Cerebellar nuclear complex (tissue), 1 donor: Measurements from ENCODE around the gene RPL36.
A peak's percentile ranks its signal among the peaks of the same experiment; 100 is the strongest.
"Not testable (repeated sequence)": the region's sequence is repeated elsewhere in the genome, so short reads cannot be mapped to it uniquely, and the experiment has no call there.

Experiments used
- DNase-seq, 2 experiments: peaks; one replicate each; lab custom pipeline; 2025; lab: John Stamatoyannopoulos, UW

The RPL36 gene

DNA sequence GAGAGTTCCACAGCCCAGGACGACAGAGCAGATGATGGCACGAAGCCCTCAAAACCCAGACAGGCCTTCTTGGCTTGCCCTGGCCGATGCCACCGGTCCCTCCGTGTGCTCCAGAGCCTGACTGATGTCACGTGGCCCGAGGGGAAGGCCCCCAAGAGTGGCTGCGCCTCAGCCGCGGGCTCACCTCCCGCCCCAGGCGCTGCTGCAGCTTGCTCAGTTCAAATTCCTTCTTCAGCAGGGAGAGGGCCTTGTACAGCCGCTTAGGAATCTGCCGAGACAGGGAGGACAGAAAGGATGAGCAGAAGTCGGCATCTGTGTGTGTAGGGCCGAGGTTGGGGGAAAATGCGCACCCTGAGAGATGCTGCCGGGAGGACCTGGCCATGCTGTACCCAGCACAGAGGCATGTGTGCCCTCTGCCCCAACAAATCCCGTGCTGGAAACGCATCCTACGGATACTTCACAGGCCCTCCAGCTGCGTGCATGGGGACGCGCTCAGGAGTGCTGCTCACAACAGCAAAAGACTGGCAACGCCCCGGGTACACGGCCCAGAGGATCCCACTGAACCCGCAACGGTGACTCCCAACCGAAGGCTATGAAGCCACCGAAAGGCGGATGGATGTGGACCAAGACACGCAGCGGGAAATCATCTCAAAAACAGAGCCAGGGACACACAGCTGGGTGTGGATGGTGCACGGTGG lies 16.9 kb downstream of the RPL36 start:
- DNase-seq = no peak

GRCh38 chr19:5707576-5708575 lies 17.8 kb downstream of the RPL36 start:
- no peak for DNase-seq

GRCh38 chr19:5711025-5711424 lies 20.9 kb downstream of the RPL36 start:
- DNase-seq = no peak

GRCh38 chr19:5711713-5712161 lies 21.6 kb downstream of the RPL36 start:
- DNase-seq = no peak

GRCh38 chr19:5713228-5713627 lies 23.1 kb downstream of the RPL36 start:
- DNase-seq = no peak

DNA sequence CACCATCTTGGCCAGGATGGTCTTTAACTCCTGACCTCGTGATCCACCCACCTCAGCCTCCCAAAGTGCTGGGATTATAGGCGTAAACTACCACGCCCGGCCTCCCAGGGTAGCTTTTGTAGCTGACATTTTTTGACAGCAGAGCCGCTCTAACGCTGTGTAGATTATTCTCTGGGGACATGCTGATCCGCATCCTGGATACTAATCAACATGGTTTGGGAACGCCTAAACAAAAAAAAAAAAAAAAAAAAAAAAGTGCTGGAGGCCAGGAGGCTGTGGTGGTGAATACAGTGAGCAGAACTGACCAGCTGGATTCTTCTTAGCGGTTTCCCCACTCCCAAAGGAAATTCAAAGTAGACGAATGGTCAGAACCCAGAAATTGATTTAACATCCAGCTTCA lies 24.7 kb downstream of the RPL36 start:
- no peak for DNase-seq

DNA sequence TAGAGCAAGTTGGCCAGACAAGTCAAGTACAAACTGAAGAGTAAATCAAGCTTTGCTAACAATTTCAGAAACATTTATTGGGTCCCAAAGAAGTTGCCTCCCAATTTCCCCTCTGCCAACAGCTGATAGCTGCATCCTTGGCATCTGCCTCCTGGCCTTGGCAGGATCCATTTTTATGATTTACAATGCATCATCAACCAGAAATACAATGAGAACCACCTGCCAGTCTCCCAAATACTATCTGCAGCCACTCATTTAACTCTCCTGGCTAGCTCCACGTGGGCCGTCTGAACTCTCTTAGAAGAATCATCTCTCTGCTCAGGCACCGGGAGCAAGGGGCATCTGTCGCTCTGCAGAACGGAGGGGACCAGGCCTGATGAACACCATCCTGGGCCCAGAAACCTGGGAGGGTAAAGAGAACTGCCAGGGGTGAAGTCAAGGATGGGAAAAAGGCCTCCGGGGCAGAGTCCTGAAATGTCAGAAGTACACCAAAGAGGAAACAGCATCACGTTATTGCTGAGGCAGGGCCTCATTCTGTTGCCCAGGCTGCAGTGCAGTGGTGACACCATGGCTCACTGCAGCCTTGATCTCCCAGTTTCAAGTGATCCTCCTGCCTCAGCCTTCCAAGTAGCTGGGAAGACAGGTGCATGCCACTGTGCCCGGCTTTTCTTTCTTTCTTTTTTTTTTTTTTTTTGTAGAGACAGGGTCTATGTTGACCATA lies 27.3 kb downstream of the RPL36 start:
- DNase-seq = no peak

DNA sequence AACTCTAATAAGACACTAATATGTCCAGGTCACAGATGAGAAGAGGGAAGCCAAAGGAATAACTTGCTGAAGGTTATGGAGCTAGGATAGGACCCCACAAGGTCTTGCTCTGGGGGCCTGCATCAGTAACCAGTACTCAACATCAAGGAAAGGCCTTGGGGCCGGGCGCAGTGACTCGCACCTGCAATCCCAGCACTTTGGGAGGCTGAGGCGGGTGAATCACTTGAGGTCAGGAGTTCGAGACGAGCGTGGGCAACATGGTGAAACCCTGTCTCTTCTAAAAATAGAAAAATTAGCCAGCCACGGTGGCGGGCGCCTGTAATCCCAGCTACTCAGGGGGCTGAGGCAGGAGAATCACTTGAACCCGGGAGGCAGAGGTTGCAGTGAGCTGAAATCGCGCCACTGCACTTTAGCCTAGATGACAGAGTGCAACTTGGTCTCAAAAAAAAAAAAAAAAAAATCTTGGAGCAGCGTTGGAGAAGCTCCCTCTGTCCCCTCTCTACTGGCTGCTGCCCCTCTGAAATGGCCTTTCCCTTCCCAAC lies 28.0 kb downstream of the RPL36 start:
- DNase-seq = no peak

DNA sequence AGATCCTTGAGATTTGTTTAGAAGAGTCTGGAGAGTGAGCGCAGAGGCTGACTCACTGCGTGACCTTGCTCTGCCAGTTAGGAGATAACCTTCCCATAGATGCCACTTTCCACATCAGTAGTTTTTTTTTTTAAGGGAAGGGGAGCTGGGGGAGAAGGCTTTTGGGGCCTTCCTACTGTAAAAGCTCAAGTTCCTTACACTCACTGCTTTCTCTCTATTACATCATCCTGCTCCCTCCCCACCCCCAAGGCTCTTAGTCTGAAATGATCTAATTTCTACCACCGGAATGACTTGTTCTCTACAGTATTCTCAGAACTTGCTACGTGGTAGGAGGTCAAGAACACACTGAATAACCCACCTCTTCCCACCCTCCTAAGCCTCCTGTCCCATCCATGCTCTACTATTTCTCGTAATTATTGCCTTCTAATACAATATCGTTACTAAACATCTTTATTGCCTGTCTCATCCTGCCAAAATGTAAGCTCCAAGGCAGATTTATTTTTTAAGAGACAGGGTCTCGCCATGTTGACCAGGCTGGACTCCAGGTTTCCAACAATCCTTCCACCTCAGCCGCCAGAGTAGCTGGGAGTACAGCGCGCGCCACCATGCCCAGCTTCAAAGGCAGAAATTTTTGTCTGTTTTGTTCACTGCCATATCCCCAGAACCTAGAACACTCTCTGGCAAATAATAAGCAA lies 28.6 kb downstream of the RPL36 start:
- no peak for DNase-seq

GRCh38 chr19:5719274-5719960 lies 29.3 kb downstream of the RPL36 start:
- no peak for DNase-seq

DNA sequence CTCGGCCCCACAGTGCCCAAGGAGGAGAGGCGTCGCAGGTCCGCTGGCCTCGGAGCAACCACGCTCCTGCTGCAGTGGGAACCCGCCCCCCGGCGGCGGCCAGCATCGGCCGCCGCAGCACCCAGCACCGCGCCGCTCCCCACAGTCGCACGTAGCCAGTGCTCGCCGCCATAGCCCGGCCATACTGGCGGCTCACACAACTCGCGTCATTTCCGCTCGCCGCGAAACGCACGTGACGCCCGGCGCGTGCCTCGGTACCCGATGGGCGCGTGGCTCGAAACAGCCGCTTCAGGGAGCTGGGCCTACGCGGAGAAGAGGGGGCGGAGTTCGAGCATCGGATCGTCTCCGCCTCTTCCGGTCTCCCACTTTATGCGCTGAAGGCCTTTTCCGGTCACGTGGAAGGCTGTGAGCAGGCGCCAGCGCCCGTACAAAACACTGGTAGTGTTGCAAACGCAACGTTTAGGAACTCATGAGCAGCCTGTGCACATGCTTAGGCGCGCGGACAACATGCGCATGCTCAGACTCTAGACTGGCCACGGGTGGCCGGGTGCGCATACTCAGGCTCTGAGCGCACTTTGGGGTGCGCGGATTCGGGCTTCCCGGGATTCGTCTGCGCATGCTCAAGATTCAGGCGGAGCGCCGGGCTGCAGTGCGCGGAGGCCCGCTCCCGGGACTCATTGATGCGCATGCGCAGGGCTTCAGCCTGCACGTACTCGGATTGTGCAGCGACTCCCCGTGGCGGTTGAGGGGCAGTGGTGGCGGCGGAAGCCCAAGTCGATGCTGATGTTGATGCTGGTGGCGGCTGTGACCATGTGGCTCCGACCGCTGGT lies 30.1 kb downstream of the RPL36 start, which contains the start of the genes CATSPERD and LONP1:
Gene CATSPERD, plus strand, starts transcription at position 677 of the 830 bp plus-strand sequence. Its CDS starts 101 bp downstream, at position 778.
Gene LONP1, minus strand, starts transcription at position 186 of the 830 bp plus-strand sequence. Its CDS starts 14 bp downstream, at position 172.
- peak; percentile 85 to 92 for DNase-seq

GRCh38 chr19:5727453-5728050 lies 37.5 kb downstream of the RPL36 start:
- DNase-seq = no peak

GRCh38 chr19:5733172-5733571 lies 43.1 kb downstream of the RPL36 start:
- DNase-seq = not testable (repeated sequence)

DNA sequence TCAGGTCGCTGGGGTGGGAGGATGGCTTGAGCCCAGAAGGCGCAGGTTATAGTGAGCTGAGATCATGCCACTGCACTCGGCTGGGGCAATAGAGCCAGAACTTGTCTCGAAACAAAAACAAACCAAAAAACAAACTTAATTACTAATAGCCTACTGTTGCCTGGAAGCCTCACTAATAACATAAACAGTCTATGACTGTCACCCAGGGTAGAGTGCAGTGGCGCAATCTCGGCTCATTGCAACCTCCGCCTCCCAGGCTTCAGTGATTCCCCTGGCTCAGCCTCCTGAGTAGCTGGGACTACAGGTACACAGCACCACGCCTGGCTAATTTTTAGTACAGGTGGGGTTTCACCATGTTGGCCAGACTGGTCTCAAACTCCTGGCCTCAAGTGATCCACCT lies 48.3 kb downstream of the RPL36 start:
- no peak for DNase-seq
